HepG2 (cell line): ENCODE measurements around the gene ACAD8. TPM values are rescaled to one million over a fixed set of nuclear protein-coding genes. Genes with fewer than 3 reads are reported as not detected.

Source experiments
- ATAC-seq: fragments of 200-7000 bp; cut with Tn5 transposase; 3 replicates; pipeline ENCODE4 v1.9.1; 2020; ENCODE audit warnings: mild to moderate bottlenecking, moderate library complexity
- BruUV-seq: library from RNA; stranded (reverse); fragments of 400-500 nt; replicated peaks from 2 replicates; lab custom pipeline; 2021; lab: Mats Ljungman, UMichigan
- CTCF ChIA-PET: fragments of 300-600 bp; formaldehyde crosslinking; extraction: SDS; loops from one replicate; lab custom pipeline; 2021; ENCODE audit warnings: low total read pairs, inconsistent platforms, low intra/inter-chr PET ratio; lab: Yijun Ruan, JAX
- POLR2A ChIA-PET: fragments of 350-600 bp; sonication (Branson Sonifier 250); formaldehyde crosslinking; loops from one replicate; lab custom pipeline; 2020; ENCODE audit warnings: antibody characterized with exemption, inconsistent platforms; lab: Yijun Ruan, JAX
- DNase-seq: peaks from one replicate; pipeline ENCODE4 v3.0.0-alpha.2; 2015; ENCODE audit warnings: low spot score
- FAIRE-seq: peaks from 3 replicates; lab custom pipeline; 2011; peaks lifted over from hg19 to GRCh38; lab: Jason Lieb, UNC
- H2AFZ ChIP-seq: one replicate; pipeline ENCODE4 v1.6.1; 2011; ENCODE audit warnings: low read length, inconsistent platforms
- H3K27ac ChIP-seq: fragments of 300-600 bp; 3 replicates; pipeline ENCODE4 v1.8.0; 2011; ENCODE audit warnings: mixed run types, mild to moderate bottlenecking, mixed read lengths, low read length, inconsistent platforms; ENCODE audit not compliant: insufficient read depth; ENCODE audit errors: extremely low read length
- H3K27me3 ChIP-seq, 2 experiments: fragments of 200-600 bp in 1 of 2; 2 replicates in 1 of 2; 3 replicates in 1 of 2; pipeline versions ENCODE4 v1.6.0 to v1.8.0; 2011; ENCODE audit warnings: low read length in 2 of 2, mild to moderate bottlenecking in 2 of 2, moderate library complexity in 2 of 2, inconsistent platforms in 1 of 2; ENCODE audit not compliant: insufficient read depth in 2 of 2, control insufficient read depth in 1 of 2
- H3K36me3 ChIP-seq, 2 experiments: fragments of 200-600 bp in 1 of 2; replicated peaks in 1 of 2; 2 replicates in 1 of 2; 3 replicates in 1 of 2; pipeline versions ENCODE4 v1.5.1 to v1.8.0; 2011; ENCODE audit warnings: low read length in 2 of 2, inconsistent platforms in 1 of 2; ENCODE audit not compliant: insufficient read depth in 2 of 2, control insufficient read depth in 1 of 2
- H3K4me1 ChIP-seq: 2 replicates; pipeline ENCODE4 v1.5.1; 2012; ENCODE audit warnings: low read length, inconsistent platforms; ENCODE audit not compliant: insufficient read depth
- H3K4me2 ChIP-seq: 2 replicates; pipeline ENCODE4 v1.6.0; 2011; ENCODE audit warnings: low read depth, low read length, inconsistent platforms
- H3K4me3 ChIP-seq, 3 experiments: fragments of 200-600 bp in 1 of 3; sonication (generic), shearing (Covaris generic) in 1 of 3; replicated peaks in 1 of 3; 2 replicates each; pipeline ENCODE4 v1.5.1; 2011 to 2016; ENCODE audit warnings: low read length in 3 of 3, inconsistent platforms in 2 of 3, low read depth in 2 of 3, mild to moderate bottlenecking in 2 of 3, control low read depth in 1 of 3, mixed read lengths in 1 of 3; ENCODE audit not compliant: insufficient read depth in 1 of 3
- H3K79me2 ChIP-seq: one replicate; pipeline ENCODE4 v1.6.1; 2011; ENCODE audit warnings: low read length, inconsistent platforms; ENCODE audit not compliant: insufficient read depth
- H3K9ac ChIP-seq: 2 replicates; pipeline ENCODE4 v1.6.0; 2011; ENCODE audit warnings: mild to moderate bottlenecking, low read depth, low read length, inconsistent platforms; ENCODE audit not compliant: insufficient read depth
- H3K9me3 ChIP-seq: 2 replicates; pipeline ENCODE4 v1.5.1; 2012; ENCODE audit warnings: mild to moderate bottlenecking, low read length
- H4K20me1 ChIP-seq: 2 replicates; pipeline ENCODE4 v1.6.0; 2011; ENCODE audit warnings: inconsistent platforms, mild to moderate bottlenecking, low read length, moderate library complexity; ENCODE audit not compliant: insufficient read depth
- GLI4 ChIP-seq: sonication (generic); formaldehyde crosslinking; IDR thresholded peaks from 2 replicates; pipeline ENCODE4 v1.5.1; 2020; ENCODE audit warnings: missing genetic modification reagents, mild to moderate bottlenecking, moderate library complexity, borderline replicate concordance
- HHEX ChIP-seq: IDR thresholded peaks from 2 replicates; pipeline ENCODE4 v1.6.1; 2016; ENCODE audit warnings: control low read depth
- SKI ChIP-seq: fragments of 450-650 bp; IDR thresholded peaks from one replicate; pipeline ENCODE4 v1.6.1; 2018; ENCODE audit warnings: mild to moderate bottlenecking; ENCODE audit not compliant: partially characterized antibody
- SP1 ChIP-seq, 2 experiments: fragments of 450-650 bp in 1 of 2; sonication (generic) in 1 of 2; formaldehyde crosslinking in 1 of 2; IDR thresholded peaks; 2 replicates each; pipeline versions ENCODE4 v1.4.0 to v1.6.1; 2016 to 2020; ENCODE audit warnings: missing genetic modification reagents in 1 of 2
- TEAD2 ChIP-seq: sonication (generic); formaldehyde crosslinking; IDR thresholded peaks from 2 replicates; pipeline ENCODE4 v1.9.0; 2021; ENCODE audit warnings: missing genetic modification reagents
- ZNF235 ChIP-seq: sonication (generic); formaldehyde crosslinking; IDR thresholded peaks from 2 replicates; pipeline ENCODE4 v1.8.1; 2023; ENCODE audit warnings: mild to moderate bottlenecking, missing genetic modification reagents, borderline replicate concordance
- ZNF468 ChIP-seq: sonication (generic); formaldehyde crosslinking; IDR thresholded peaks from 2 replicates; pipeline ENCODE4 v1.8.0; 2022; ENCODE audit warnings: mild to moderate bottlenecking, moderate library complexity, missing genetic modification reagents
- ZNF570 ChIP-seq: sonication (generic); formaldehyde crosslinking; IDR thresholded peaks from 2 replicates; pipeline ENCODE4 v1.4.0; 2020; ENCODE audit warnings: mild to moderate bottlenecking, missing genetic modification reagents, borderline replicate concordance
- ZNF576 ChIP-seq: sonication (generic); formaldehyde crosslinking; IDR thresholded peaks from 2 replicates; pipeline ENCODE4 v1.4.0; 2020; ENCODE audit warnings: mild to moderate bottlenecking, missing genetic modification reagents
- ZSCAN30 ChIP-seq: sonication (generic); formaldehyde crosslinking; IDR thresholded peaks from 2 replicates; pipeline ENCODE4 v1.5.0; 2020; ENCODE audit warnings: mild to moderate bottlenecking, missing genetic modification reagents
- WGBS: methylation state at CpG from one replicate; pipeline ENCODE4 v1.1.6; 2017; ENCODE audit warnings: low lambda C conversion rate; 5-methylcytosine and 5-hydroxymethylcytosine counted together
- in situ Hi-C: cut with HindIII; loops from 2 replicates; pipeline ENCODE4 v1.10.0; 2017; ENCODE audit warnings: low pct_unique_long_range_greater_than_20kb; ENCODE audit not compliant: extremely low pct_ligation_motif_present
- intact Hi-C: fragments of 100-400 bp; cut with micrococcal nuclease; formaldehyde crosslinking; loops from one replicate; pipeline ENCODE4 v1.10.0; 2022; ENCODE audit not compliant: unreplicated experiment
- polyA plus RNA-seq, 8 experiments: library from polyadenylated mRNA; depleted of rRNA in 3 of 8; stranded (reverse) in 7 of 8; unstranded in 1 of 8; fragments of >200 nt; fragmentation: Illumina TruSeq in 4 of 8; extraction: Trizol in 4 of 8; gene quantifications; 2 replicates each; pipeline versions ENCODE4 v1.2.1 to v1.2.3, GENCODE V29; 2011 to 2016; ENCODE audit warnings: low read depth in 4 of 8, missing spikeins in 1 of 8, mixed read lengths in 1 of 8; ENCODE audit not compliant: insufficient read depth in 1 of 8
- total RNA-seq, 5 experiments: library from RNA; depleted of rRNA; stranded (reverse); fragments of >200 nt; fragmentation: Illumina TruSeq; extraction: Trizol; gene quantifications; 2 replicates each; pipeline ENCODE4 v1.2.3, GENCODE V29; 2016; ENCODE audit warnings: low read depth in 1 of 5

The ACAD8 gene
- total and polyA plus RNA-seq, 2 of the 13 experiments (the other 11 are each of a cell fraction or from before 2014, with no cell fraction given): 13.5 to 20.3 TPM

GRCh38 chr11:134226806-134227325, 26.5 kb upstream of the ACAD8 start:
- DNase-seq: no peak
- 97% methylated on average over 5 of the region's 5 CpGs for WGBS
- ATAC-seq: no peak
- FAIRE-seq: no peak
- Histone ChIP-seq H2AFZ (no peak overlapping the region), H3K9me3 (no peaks in the 10 kb centered on the region), H3K36me3 (peaks cover 2 to 3% of the 10 kb centered on the region in 2 experiments; a peak in 2 of 5 replicates), H4K20me1 (no peaks in the 10 kb centered on the region), H3K4me2 (0 out of 2 replicates have a peak overlapping the region, but pooled peaks have one; percentile 97), H3K9ac (no peak overlapping the region), H3K27ac (no peak overlapping the region), H3K4me3 (no peak overlapping the region), H3K79me2 (peaks cover 44% of the 10 kb centered on the region), H3K27me3 (no peaks in the 10 kb centered on the region), H3K4me1 (peaks cover 39% of the 10 kb centered on the region)
- POLR2A ChIA-PET: interaction anchor here (1.3 kb wide), 1 partner anchor 27 kb away, joined by 3 read pairs; the partner anchor contains the start of gene ACAD8
- in situ Hi-C loops: no loop called here
- intact Hi-C loops: no loop called here
- TF ChIP-seq SKI: no peak
- no peak for TF ChIP-seq ZNF468 (CRISPR knock-in tag)
- TF ChIP-seq ZSCAN30 (CRISPR knock-in tag): no peak
- no peak for TF ChIP-seq SP1 (IDR thresholded peaks at IDR 0.05)
- TF ChIP-seq SP1 (CRISPR knock-in tag; IDR thresholded peaks at IDR 0.05): no peak
- no peak for TF ChIP-seq ZNF235 (CRISPR knock-in tag)
- TF ChIP-seq TEAD2: no peak
- TF ChIP-seq ZNF576 (CRISPR knock-in tag): no peak
- TF ChIP-seq ZNF570: no peak
- no peak for TF ChIP-seq GLI4
- no peak for TF ChIP-seq HHEX (CRISPR knock-in tag)
- CTCF ChIA-PET: no interaction called here
- BruUV-seq: TSS peak; percentile 42
